SH-SY5Y (cell line): ENCODE measurements around the gene ADPRS.

Source experiments
- GATA2 ChIP-seq: IDR thresholded peaks from 2 replicates; pipeline ENCODE4 v1.6.1; 2011; ENCODE audit warnings: mild to moderate bottlenecking, low read depth, low read length
- GATA3 ChIP-seq: IDR thresholded peaks from 2 replicates; pipeline ENCODE4 v1.6.1; 2011; ENCODE audit warnings: low read depth, mild to moderate bottlenecking, low read length, moderate library complexity

- TF ChIP-seq GATA3 (no peak), GATA2 (no peak)
Observed at GRCh38 chr1:36055706-36056105, 33.0 kb upstream of the ADPRS start.
